Jurkat, Clone E6-1 (cell line): Measurements from ENCODE around the gene BLVRB.
"Not testable (repeated sequence)": the region's sequence is repeated elsewhere in the genome, so short reads cannot be mapped to it uniquely, and the experiment has no call there.

ENCODE experiments used
- DNase-seq: peaks from one replicate; pipeline ENCODE4 v3.0.0-alpha.2; 2011; ENCODE audit warnings: low read depth, low spot score
- H3K4me3 ChIP-seq: 2 replicates; pipeline ENCODE4 v1.5.1; 2011; ENCODE audit warnings: mild to moderate bottlenecking, low read length, control low read depth, moderate library complexity

Gene BLVRB

GRCh38 chr19:40493778-40494177 is 28.2 kb upstream of the BLVRB start:
- no peak overlapping the region for H3K4me3 ChIP-seq
- no peak for DNase-seq

DNA sequence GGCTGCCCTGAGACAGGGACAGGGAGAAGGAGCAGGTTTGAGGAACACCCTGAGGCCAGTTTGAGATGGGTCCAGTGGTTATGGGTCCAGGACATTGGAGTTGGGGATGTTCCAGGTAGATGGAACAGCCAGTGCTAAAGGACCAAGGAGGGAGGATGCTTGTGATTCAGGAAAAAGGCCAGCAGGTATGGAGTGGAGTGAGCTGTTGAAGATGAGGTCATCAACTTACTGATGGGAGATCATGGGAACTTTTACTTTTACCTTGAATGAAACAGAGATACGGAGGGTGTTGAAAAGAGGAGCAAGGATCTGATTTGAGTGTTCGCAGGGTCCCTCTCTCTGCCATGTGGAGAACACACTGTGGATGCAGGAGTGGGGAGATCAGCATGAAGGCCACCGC is 26.7 kb upstream of the BLVRB start:
- no peak for DNase-seq
- no peak overlapping the region for H3K4me3 ChIP-seq

DNA sequence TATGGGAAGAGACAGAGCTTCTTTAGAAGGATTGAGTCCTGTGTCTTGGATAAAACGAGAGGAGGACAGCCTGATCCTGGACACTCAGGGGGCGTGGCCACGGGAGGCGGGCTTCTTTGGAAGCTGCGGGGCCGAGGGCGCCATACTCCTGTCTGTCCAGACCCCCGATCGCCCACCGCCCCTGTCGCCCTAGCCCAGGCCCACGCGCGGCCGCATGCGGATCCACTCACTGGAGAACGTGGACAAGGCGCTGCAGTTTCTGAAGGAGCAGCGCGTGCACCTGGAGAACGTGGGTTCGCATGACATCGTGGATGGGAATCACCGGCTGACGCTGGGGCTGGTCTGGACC is 24.3 kb upstream of the BLVRB start:
- no peak overlapping the region for H3K4me3 ChIP-seq
- no peak for DNase-seq

DNA sequence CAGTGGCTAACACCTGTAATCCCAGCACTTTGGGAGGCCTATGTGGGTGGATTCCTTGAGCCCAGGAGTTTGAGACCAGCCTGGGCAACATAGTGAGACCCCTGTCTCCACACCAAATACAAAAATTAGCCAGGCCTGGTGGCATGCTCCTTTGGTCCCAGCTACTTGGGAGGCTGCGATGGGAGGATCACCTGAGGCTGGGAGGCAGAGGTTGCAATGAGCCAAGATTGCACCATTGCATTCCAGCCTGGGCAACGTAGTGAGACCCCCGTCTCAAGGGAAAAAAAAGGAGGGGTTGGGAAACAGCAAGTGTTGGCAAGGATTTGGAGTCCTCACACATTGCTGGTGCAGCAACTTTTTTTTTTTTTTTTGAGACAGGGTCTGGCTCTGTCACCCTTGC is 20.5 kb upstream of the BLVRB start:
- no peak for DNase-seq
- no peak overlapping the region for H3K4me3 ChIP-seq

- DNase-seq: not testable (repeated sequence)
These were observed 10.5 kb upstream of the BLVRB start for GRCh38 chr19:40475878-40476644.

DNA sequence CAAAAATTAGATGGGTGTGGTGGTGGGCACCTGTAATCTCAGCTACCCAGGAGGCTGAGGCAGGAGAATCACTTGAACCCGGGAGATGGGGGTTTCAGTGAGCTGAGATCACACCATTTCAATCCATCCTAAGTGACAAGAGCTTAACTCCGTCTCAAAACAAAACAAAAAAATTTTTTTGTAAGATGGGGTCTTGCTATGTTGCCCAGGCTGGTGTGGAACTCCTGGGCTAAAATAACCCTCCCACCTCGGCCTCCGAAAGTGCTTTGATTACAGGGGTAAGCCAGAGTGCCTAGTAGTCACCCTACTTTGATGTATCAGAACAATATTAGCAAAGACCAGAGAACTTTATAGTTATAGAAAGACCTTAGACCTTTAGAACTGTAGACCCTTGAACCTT is 9.2 kb upstream of the BLVRB start:
- no peak for DNase-seq

More at GRCh38 chr19:40475878-40476644, 10.5 kb upstream of the BLVRB start:
- not testable (repeated sequence) for H3K4me3 ChIP-seq

GRCh38 chr19:40472516-40472915 is 7.0 kb upstream of the BLVRB start:
- DNase-seq: no peak
- no peak overlapping the region for H3K4me3 ChIP-seq

More for the DNA sequence above, 9.2 kb upstream of the BLVRB start:
- H3K4me3 ChIP-seq: no peak overlapping the region

DNA sequence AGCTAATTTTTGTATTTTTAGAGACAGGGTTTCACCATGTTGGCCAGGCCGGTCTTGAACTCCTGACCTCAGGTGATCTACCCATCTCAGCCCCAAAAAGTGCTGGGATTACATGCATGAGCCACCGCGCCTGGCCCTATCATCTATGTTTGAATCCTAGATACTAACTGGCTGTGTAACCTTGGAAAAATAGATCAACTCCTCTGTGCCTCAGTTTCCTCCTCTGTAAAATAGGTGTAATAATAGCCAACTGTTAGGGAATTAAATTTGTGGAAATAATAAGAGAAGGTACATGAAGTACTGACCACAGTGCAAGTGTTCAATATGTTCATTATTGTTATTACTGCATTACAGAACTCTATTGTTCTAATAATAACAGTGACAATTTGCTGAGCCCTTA is 5.6 kb upstream of the BLVRB start:
- no peak for DNase-seq

DNA sequence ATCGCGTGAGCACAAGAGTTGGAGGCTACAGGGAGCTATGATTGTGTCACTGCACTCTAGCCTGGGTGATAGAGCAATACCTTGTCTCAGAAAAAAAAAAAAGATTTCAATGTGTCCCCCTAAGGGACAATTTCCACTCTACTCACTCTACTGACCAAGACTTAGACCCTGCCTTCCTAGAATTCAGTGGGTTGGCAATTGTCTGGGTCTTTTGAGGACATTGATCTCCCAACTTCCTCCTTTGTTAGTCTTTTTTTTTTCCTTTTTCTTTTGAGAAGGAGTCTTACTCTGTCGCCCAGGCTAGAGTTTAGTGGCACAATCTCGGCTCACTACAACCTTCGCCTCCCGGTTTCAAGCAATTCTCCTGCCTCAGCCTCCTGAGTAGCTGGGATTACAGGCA is 3.5 kb upstream of the BLVRB start:
- H3K4me3 ChIP-seq: no peak overlapping the region
- DNase-seq: no peak

More for the DNA sequence above, 5.6 kb upstream of the BLVRB start:
- H3K4me3 ChIP-seq: no peak overlapping the region

- peak within 1 kb of the TSS; percentile 60 for H3K4me3 ChIP-seq
- no peak for DNase-seq
These were observed 1.6 kb upstream of the BLVRB start, which contains the start of gene SPTBN4 for GRCh38 chr19:40466985-40467734. SPTBN4 (plus strand) TSS chr19:40467001; CDS start chr19:40472622, 5,621 bp downstream.

GRCh38 chr19:40466219-40466984 is 857 bp upstream of the BLVRB start:
- DNase-seq: no peak
- peak overlapping the region; percentile 60 for H3K4me3 ChIP-seq

- DNase-seq: no peak
- peak overlapping the region; percentile 66 for H3K4me3 ChIP-seq
These were observed 454 bp downstream of the BLVRB start for GRCh38 chr19:40465025-40465556.

DNA sequence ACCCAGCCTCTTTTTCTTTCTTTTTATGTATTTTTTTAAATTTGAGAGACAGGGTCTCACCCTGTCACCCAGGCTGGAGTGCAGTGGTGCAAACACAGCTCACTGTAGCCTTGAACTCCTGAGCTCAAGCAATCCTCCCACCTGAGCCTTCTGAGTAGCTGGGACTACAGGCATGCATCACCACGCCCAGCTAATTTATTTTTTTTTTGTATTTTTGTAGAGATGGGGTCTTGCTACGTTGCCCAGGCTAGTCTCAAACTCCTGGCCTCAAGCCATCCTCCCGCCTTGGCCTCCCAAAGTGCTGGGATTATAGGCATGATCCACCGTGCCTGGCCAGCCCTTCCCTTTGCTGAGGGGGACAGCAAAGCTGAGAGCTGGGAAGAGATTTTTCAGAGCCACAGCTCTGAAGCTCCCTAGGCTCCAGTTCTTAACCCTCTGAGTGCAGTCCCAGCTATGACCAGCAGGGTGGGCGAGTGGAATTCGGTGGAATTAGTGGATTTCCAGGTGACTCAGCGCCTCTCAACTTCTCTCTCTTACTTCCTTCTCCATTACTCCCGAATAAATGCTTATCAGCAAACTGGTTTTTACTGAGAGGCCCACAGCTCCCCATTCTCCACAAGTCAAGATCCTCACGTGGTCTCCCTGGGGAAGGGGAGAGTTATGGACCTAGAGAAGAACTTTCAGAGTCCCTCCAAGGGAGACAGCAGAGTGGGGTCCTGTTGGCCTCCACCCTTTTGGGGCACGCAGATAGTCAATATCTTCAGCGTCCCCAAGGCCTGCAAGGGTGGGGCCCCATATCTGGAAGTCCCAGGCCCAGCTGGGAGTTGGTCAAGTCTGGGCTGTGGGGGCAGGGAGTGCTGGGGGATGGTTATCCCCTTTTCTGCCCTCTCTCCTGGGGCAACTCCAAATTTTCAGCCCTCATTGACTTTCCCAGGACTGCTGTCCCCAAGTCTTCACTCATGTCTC is 1.2 kb downstream of the BLVRB start:
- DNase-seq: peak; percentile 61
- H3K4me3 ChIP-seq: peak overlapping the region; percentile 66

GRCh38 chr19:40463587-40464037 is 1.9 kb downstream of the BLVRB start:
- H3K4me3 ChIP-seq, DNase-seq: not testable (repeated sequence)

DNA sequence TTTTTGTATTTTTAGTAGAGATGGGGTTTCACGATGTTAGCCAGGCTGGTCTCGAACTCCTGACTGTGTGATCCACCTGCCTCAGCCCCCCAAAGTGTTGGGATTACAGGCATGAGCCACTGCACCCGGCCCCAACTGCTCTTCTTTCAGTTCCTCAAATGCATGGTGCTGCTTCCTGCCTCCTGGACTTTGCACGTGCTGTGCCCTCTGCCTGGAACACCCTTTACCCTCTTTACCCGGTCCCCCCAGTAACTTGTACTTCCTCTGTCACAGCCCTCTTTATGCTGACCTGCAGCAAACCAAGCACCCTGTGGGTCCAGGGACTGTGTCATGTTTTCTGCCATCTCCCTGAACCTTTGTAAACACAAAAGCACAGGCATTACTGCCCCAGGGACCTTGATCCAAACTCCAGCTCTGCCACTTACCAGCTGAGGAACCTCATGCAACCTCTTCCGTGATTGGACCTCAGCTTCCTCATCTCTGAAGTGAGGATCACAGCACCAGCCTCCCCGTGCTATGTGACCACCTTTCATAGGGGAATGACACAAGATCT is 3.8 kb downstream of the BLVRB start:
- H3K4me3 ChIP-seq: no peak overlapping the region
- no peak for DNase-seq

GRCh38 chr19:40460185-40460584 is 5.4 kb downstream of the BLVRB start:
- H3K4me3 ChIP-seq: no peak overlapping the region
- DNase-seq: no peak

DNA sequence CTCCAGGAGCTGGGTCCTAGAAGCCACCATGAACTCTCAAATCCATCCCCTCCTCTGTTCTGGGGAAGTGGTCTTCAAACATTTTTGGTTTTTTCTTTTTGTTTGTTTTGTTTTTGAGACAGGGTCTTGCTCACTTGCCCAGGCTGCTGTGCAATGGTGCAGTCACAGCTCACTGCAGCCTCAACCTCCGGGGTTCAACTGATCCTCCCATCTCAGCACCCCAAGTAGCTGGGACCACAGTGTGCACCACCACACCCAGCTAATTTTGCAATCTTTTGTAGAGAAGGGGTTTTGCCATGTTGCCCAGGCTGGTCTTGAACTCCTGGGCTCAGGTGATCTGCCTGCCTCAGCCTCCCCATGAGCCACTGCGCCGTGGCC is 7.0 kb downstream of the BLVRB start:
- DNase-seq: no peak
- H3K4me3 ChIP-seq: no peak overlapping the region

GRCh38 chr19:40457953-40458596 is 7.5 kb downstream of the BLVRB start:
- no peak overlapping the region for H3K4me3 ChIP-seq
- no peak for DNase-seq
